ENCODE measurements around the gene HSPBP1. TPM values are rescaled to one million over a fixed set of nuclear protein-coding genes. Genes with fewer than 3 reads are reported as not detected.
A peak's percentile ranks its signal among the peaks of the same experiment; 100 is the strongest.

The HSPBP1 gene
- total and polyA plus RNA-seq, 4 donors = 9.4 to 31.6 (median 13.5) TPM

- Histone ChIP-seq H3K9ac (ENCODE audit: low read depth in 1 of 2, low read length in 2 of 2) (peak overlapping the region in 1 of 2 donors; percentile 61), H3K27ac (ENCODE audit: low read depth in 1 of 2, low read length in 2 of 2) (peak overlapping the region; percentile 61 to 77), H3K4me1 (ENCODE audit: control insufficient read depth in 4 of 4, insufficient read depth in 4 of 4, low read length in 3 of 4) (peaks cover 2 to 10% (median 9%) of the 10 kb centered on the region in 4 donors), H3K9me3 (ENCODE audit: control insufficient read depth in 4 of 4, low read length in 3 of 4) (no peaks in the 10 kb centered on the region), H3K36me3 (ENCODE audit: control insufficient read depth in 4 of 4, insufficient read depth in 3 of 4, low read depth in 1 of 4, low read length in 3 of 4) (no peaks in the 10 kb centered on the region), H3K27me3 (ENCODE audit: control insufficient read depth in 4 of 4, insufficient read depth in 4 of 4, low read length in 3 of 4) (no peaks in the 10 kb centered on the region), H3K4me3 (ENCODE audit: low read depth in 1 of 3, low read length in 3 of 3) (peak overlapping the region; percentile 44 to 68 (median 57))
- WGBS = 3% methylated on average over 36 of the region's 36 CpGs
- peak; percentile 79 for DNase-seq (ENCODE audit: low spot score)
- TF ChIP-seq EGR1 (IDR thresholded peaks at IDR 0.05; ENCODE audit: low read depth in 2 of 2) (peak; percentile 48 to 85), YY1 (IDR thresholded peaks at IDR 0.05) (peak; percentile 88), NR2F2 (IDR thresholded peaks at IDR 0.05) (no peak), HNF4A (conservative IDR thresholded peaks at IDR 0.05) (peak; percentile 41 to 44), REST (IDR thresholded peaks at IDR 0.05) (peak; percentile 100), RXRA (IDR thresholded peaks at IDR 0.05) (peak; percentile 73 to 80), FOXA2 (IDR thresholded peaks at IDR 0.05) (peak; percentile 45), JUND (IDR thresholded peaks at IDR 0.05) (peak; percentile 95 to 97), RAD21 (IDR thresholded peaks at IDR 0.05) (peak; percentile 53 to 60), FOXA1 (IDR thresholded peaks at IDR 0.05) (peak; percentile 80), HNF4G (IDR thresholded peaks at IDR 0.05) (no peak), TAF1 (conservative IDR thresholded peaks at IDR 0.05) (no peak), SP1 (IDR thresholded peaks at IDR 0.05) (peak; percentile 86), GABPA (IDR thresholded peaks at IDR 0.05 in 1 of 2, conservative IDR thresholded peaks at IDR 0.05 in 1 of 2) (peak; percentile 59 to 89)
- TF ChIP-seq, protein P1, sequence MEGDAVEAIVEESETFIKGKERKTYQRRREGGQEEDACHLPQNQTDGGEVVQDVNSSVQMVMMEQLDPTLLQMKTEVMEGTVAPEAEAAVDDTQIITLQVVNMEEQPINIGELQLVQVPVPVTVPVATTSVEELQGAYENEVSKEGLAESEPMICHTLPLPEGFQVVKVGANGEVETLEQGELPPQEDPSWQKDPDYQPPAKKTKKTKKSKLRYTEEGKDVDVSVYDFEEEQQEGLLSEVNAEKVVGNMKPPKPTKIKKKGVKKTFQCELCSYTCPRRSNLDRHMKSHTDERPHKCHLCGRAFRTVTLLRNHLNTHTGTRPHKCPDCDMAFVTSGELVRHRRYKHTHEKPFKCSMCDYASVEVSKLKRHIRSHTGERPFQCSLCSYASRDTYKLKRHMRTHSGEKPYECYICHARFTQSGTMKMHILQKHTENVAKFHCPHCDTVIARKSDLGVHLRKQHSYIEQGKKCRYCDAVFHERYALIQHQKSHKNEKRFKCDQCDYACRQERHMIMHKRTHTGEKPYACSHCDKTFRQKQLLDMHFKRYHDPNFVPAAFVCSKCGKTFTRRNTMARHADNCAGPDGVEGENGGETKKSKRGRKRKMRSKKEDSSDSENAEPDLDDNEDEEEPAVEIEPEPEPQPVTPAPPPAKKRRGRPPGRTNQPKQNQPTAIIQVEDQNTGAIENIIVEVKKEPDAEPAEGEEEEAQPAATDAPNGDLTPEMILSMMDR (IDR thresholded peaks at IDR 0.05; ENCODE audit: low read depth, low read length, missing input control) = no peak
- TF ChIP-seq, protein P2, sequence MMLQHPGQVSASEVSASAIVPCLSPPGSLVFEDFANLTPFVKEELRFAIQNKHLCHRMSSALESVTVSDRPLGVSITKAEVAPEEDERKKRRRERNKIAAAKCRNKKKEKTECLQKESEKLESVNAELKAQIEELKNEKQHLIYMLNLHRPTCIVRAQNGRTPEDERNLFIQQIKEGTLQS (IDR thresholded peaks at IDR 0.05) = peak; percentile 89
- TF ChIP-seq, protein P3, sequence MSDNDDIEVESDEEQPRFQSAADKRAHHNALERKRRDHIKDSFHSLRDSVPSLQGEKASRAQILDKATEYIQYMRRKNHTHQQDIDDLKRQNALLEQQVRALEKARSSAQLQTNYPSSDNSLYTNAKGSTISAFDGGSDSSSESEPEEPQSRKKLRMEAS (IDR thresholded peaks at IDR 0.05) = peak; percentile 93
- TF ChIP-seq, protein P4, sequence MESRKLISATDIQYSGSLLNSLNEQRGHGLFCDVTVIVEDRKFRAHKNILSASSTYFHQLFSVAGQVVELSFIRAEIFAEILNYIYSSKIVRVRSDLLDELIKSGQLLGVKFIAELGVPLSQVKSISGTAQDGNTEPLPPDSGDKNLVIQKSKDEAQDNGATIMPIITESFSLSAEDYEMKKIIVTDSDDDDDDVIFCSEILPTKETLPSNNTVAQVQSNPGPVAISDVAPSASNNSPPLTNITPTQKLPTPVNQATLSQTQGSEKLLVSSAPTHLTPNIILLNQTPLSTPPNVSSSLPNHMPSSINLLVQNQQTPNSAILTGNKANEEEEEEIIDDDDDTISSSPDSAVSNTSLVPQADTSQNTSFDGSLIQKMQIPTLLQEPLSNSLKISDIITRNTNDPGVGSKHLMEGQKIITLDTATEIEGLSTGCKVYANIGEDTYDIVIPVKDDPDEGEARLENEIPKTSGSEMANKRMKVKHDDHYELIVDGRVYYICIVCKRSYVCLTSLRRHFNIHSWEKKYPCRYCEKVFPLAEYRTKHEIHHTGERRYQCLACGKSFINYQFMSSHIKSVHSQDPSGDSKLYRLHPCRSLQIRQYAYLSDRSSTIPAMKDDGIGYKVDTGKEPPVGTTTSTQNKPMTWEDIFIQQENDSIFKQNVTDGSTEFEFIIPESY (IDR thresholded peaks at IDR 0.05) = peak; percentile 84
Measured at GRCh38 chr19:55216461-55217198, 63.3 kb downstream of the HSPBP1 start.
